Endodermal cell (in vitro differentiated cells): ENCODE data around the gene MAS1L. TPM values are rescaled to one million over a fixed set of nuclear protein-coding genes. Genes with fewer than 3 reads are reported as not detected.

Experiments used
- DNase-seq: peaks from one replicate; pipeline ENCODE4 v3.0.0-alpha.2; 2017
- H3K27ac ChIP-seq: 2 replicates; pipeline ENCODE4 v1.5.1; 2013; ENCODE audit warnings: mild to moderate bottlenecking, low read depth, low read length, moderate library complexity
- H3K27me3 ChIP-seq: 2 replicates; pipeline ENCODE4 v1.6.1; 2013; ENCODE audit warnings: mild to moderate bottlenecking, low read length, moderate library complexity; ENCODE audit not compliant: insufficient read depth, control insufficient read depth, poor library complexity, severe bottlenecking
- H3K36me3 ChIP-seq: 2 replicates; pipeline ENCODE4 v1.7.0; 2013; ENCODE audit warnings: mild to moderate bottlenecking, low read length, moderate library complexity; ENCODE audit not compliant: control insufficient read depth, insufficient read depth
- H3K4me1 ChIP-seq: one replicate; pipeline ENCODE4 v1.7.0; 2013; ENCODE audit warnings: low read length; ENCODE audit not compliant: control insufficient read depth, insufficient read depth
- H3K4me3 ChIP-seq: 2 replicates; pipeline ENCODE4 v1.5.1; 2013; ENCODE audit warnings: mild to moderate bottlenecking, low read length, moderate library complexity
- H3K9ac ChIP-seq: 2 replicates; pipeline ENCODE4 v1.6.1; 2013; ENCODE audit warnings: mild to moderate bottlenecking, low read length, moderate library complexity; ENCODE audit not compliant: poor library complexity, severe bottlenecking; ENCODE audit errors: extremely low read depth
- H3K9me3 ChIP-seq: 2 replicates; pipeline ENCODE4 v1.6.1; 2013; ENCODE audit warnings: mild to moderate bottlenecking, low read length, moderate library complexity; ENCODE audit not compliant: control insufficient read depth
- H3K27ac Mint-ChIP-seq: 2 replicates; pipeline ENCODE4 v1.8.0; 2020; ENCODE audit warnings: mixed read lengths
- H3K27me3 Mint-ChIP-seq: 2 replicates; pipeline ENCODE4 v1.8.0; 2021; ENCODE audit warnings: mild to moderate bottlenecking, mixed read lengths; ENCODE audit not compliant: insufficient read depth
- H3K36me3 Mint-ChIP-seq: 2 replicates; pipeline ENCODE4 v1.8.0; 2020; ENCODE audit warnings: low read depth, mixed read lengths
- H3K4me1 Mint-ChIP-seq: 2 replicates; pipeline ENCODE4 v1.8.0; 2020; ENCODE audit warnings: mixed read lengths
- H3K4me3 Mint-ChIP-seq: 2 replicates; pipeline ENCODE4 v1.8.0; 2020; ENCODE audit warnings: mild to moderate bottlenecking, moderate library complexity, mixed read lengths
- H3K9me3 Mint-ChIP-seq: 2 replicates; pipeline ENCODE4 v1.8.0; 2020; ENCODE audit warnings: mild to moderate bottlenecking, mixed read lengths
- WGBS, 2 experiments: methylation state at CpG; one replicate each; pipeline versions ENCODE4 v1.1.5 to v1.1.7; 2013; ENCODE audit warnings: missing lambda C conversion rate in 2 of 2, mixed read lengths in 1 of 2; ENCODE audit not compliant: insufficient coverage in 1 of 2, insufficient read length in 1 of 2; 5-methylcytosine and 5-hydroxymethylcytosine counted together
- total RNA-seq, 2 donors: library from RNA; stranded (reverse); fragmentation: NEBNext Ultra II Directional in 1 of 2; extraction: Animal tissue kit (Norgen Biotek cat#: 25700) in 1 of 2; gene quantifications; 2 replicates in 1 of 2; 3 replicates in 1 of 2; pipeline ENCODE4 v1.2.1, GENCODE V29; 2021
- TF ChIP-seq, protein P1 (sequence below): fragments of 200-600 bp; sonication (generic); conservative IDR thresholded peaks from 2 replicates; pipeline ENCODE4 v1.5.0; 2021; ENCODE audit warnings: antibody characterized with exemption, mild to moderate bottlenecking

Gene MAS1L
- total RNA-seq, 2 donors from 2014 or later: not detected

DNA sequence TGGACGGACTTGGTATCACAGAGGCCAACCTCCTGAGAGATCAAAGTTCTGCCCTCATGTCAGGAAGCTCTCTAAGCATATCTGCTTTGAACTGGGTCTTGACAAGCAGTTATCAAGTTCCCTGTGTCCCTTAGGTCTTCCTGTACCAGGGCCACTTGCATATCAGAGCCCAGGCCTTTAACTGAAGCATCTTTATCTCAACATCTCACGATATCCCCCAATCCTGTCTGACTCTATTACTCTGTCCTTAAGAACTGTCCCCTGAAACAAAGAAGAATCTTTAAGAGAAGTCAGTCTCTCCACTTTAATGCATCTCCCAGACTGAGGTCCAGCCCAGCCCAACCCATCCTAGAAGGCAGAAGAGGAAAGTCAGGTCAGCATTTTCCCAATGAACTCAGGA is 8.2 kb downstream of the MAS1L start:
- no peak overlapping the region for H3K27ac Mint-ChIP-seq
- Histone ChIP-seq H3K27me3 (no peaks in the 10 kb centered on the region), H3K27ac (no peak overlapping the region), H3K4me3 (no peak overlapping the region), H3K9ac (no peak overlapping the region), H3K36me3 (no peaks in the 10 kb centered on the region), H3K9me3 (no peaks in the 10 kb centered on the region), H3K4me1 (no peaks in the 10 kb centered on the region)
- TF ChIP-seq, protein P1, sequence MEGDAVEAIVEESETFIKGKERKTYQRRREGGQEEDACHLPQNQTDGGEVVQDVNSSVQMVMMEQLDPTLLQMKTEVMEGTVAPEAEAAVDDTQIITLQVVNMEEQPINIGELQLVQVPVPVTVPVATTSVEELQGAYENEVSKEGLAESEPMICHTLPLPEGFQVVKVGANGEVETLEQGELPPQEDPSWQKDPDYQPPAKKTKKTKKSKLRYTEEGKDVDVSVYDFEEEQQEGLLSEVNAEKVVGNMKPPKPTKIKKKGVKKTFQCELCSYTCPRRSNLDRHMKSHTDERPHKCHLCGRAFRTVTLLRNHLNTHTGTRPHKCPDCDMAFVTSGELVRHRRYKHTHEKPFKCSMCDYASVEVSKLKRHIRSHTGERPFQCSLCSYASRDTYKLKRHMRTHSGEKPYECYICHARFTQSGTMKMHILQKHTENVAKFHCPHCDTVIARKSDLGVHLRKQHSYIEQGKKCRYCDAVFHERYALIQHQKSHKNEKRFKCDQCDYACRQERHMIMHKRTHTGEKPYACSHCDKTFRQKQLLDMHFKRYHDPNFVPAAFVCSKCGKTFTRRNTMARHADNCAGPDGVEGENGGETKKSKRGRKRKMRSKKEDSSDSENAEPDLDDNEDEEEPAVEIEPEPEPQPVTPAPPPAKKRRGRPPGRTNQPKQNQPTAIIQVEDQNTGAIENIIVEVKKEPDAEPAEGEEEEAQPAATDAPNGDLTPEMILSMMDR: no peak
- WGBS, 2 experiments: 92 to 100% methylated on average over 1 to 2 of the region's 2 CpGs
- DNase-seq: no peak
- H3K4me3 Mint-ChIP-seq: no peak overlapping the region
- no peaks in the 10 kb centered on the region for H3K27me3 Mint-ChIP-seq
- H3K4me1 Mint-ChIP-seq: no peaks in the 10 kb centered on the region
- peaks cover 1% of the 10 kb centered on the region for H3K9me3 Mint-ChIP-seq
- no peaks in the 10 kb centered on the region for H3K36me3 Mint-ChIP-seq

DNA sequence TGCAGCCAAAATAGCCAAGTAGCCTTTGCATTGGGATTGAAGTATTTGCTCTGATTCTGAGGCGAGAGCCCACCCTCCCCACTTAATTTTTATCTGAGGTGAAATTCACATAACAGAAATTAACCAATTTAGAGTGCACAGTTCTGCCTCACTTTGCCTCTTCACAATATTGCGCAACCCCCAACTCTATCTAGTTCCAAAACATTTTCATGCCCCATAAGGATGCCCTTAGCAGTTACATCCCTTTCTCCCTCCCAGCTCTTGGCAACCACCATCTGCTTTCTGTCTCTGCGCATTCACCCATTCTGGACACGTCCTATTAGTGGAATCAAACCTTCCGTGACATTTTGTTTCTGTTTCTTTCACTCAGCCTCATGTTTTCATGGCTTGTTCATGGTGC is 9.0 kb downstream of the MAS1L start:
- no peak overlapping the region for H3K4me3 ChIP-seq
- H3K4me1 ChIP-seq: no peaks in the 10 kb centered on the region
- H3K9ac ChIP-seq: no peak overlapping the region
- no peaks in the 10 kb centered on the region for H3K27me3 Mint-ChIP-seq
- H3K9me3 ChIP-seq: no peaks in the 10 kb centered on the region
- TF ChIP-seq, protein P1: no peak
- no peaks in the 10 kb centered on the region for H3K36me3 Mint-ChIP-seq
- H3K4me3 Mint-ChIP-seq: no peak overlapping the region
- no peak for DNase-seq
- H3K4me1 Mint-ChIP-seq: no peaks in the 10 kb centered on the region
- H3K27me3 ChIP-seq: no peaks in the 10 kb centered on the region
- no peak overlapping the region for H3K27ac Mint-ChIP-seq
- no peaks in the 10 kb centered on the region for H3K36me3 ChIP-seq
- 91 to 95% methylated on average over 5 of the region's 5 CpGs for WGBS, 2 experiments
- H3K9me3 Mint-ChIP-seq: peaks cover 1% of the 10 kb centered on the region
- no peak overlapping the region for H3K27ac ChIP-seq

DNA sequence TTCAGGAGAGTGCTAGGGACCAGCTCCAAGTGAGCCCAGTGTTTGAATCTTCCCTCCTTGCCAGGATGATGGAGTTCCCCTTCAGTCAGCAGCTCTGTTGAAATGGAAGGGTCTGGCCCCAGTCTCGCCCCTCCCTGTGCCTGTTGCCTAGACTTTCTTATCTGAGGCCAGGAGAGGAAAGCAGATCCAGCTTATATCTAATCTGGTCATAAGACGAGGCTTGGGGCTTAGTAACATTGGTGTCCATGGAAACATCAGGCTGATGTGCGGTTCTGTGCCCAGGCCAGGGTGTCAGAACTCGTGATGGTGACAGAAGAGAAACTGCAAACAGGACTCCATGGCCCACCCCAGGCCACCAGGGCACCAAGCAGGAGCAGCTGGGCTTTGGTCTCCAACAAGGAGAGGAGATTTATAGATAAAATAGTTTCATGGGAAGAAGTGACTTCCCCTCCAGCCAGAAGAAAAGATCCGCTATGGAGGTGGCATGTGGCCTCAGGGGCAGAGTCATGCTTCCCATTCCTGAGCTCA is 9.8 kb downstream of the MAS1L start:
- TF ChIP-seq, protein P1: no peak
- H3K27ac ChIP-seq: no peak overlapping the region
- H3K9ac ChIP-seq: no peak overlapping the region
- no peak overlapping the region for H3K4me3 Mint-ChIP-seq
- DNase-seq: no peak
- 80 to 88% methylated on average over 1 to 5 of the region's 5 CpGs for WGBS, 2 experiments
- peaks cover 3% of the 10 kb centered on the region for H3K27me3 Mint-ChIP-seq
- no peaks in the 10 kb centered on the region for H3K4me1 Mint-ChIP-seq
- no peak overlapping the region for H3K4me3 ChIP-seq
- H3K4me1 ChIP-seq: no peaks in the 10 kb centered on the region
- no peaks in the 10 kb centered on the region for H3K36me3 ChIP-seq
- H3K9me3 ChIP-seq: no peaks in the 10 kb centered on the region
- H3K27me3 ChIP-seq: no peaks in the 10 kb centered on the region
- H3K9me3 Mint-ChIP-seq: peaks cover 1% of the 10 kb centered on the region
- H3K36me3 Mint-ChIP-seq: no peaks in the 10 kb centered on the region
- no peak overlapping the region for H3K27ac Mint-ChIP-seq
